ENCODE measurements around the gene MGAT4A.

Gene MGAT4A

GRCh38 chr2:98692090-98693054 is 38.6 kb downstream of the MGAT4A start:
- Histone ChIP-seq H3K23ac (ENCODE audit: low read length) (no peak overlapping the region), H2AK5ac (ENCODE audit: low read length) (no peak overlapping the region), H2BK12ac (ENCODE audit: low read length) (no peak overlapping the region), H4K91ac (ENCODE audit: low read depth, low read length) (no peak overlapping the region), H3K4me3 (ENCODE audit: low read depth, low read length) (no peak overlapping the region), H3K14ac (ENCODE audit: low read length) (no peak overlapping the region), H3K9ac (ENCODE audit: low read length) (no peak overlapping the region), H4K12ac (ENCODE audit: low read depth, low read length) (no peak overlapping the region), H3K79me2 (ENCODE audit: control insufficient read depth, insufficient read depth, low read length, poor library complexity) (no peaks in the 10 kb centered on the region), H3K4me1 (ENCODE audit: control insufficient read depth in 1 of 2, insufficient read depth in 2 of 2, low read length in 2 of 2) (no peaks in the 10 kb centered on the region), H2AFZ (ENCODE audit: insufficient read depth, low read length, poor library complexity) (no peak overlapping the region), H3K27ac (ENCODE audit: low read depth, low read length) (no peak overlapping the region), H3K4ac (ENCODE audit: low read depth, low read length) (no peak overlapping the region), H3K18ac (ENCODE audit: low read length) (no peak overlapping the region), H3K27me3 (ENCODE audit: insufficient read depth, low read length) (no peaks in the 10 kb centered on the region), H3K79me1 (ENCODE audit: low read length) (no peaks in the 10 kb centered on the region), H3K36me3 (ENCODE audit: control insufficient read depth in 1 of 2, insufficient read depth in 2 of 2, low read length in 2 of 2) (no peaks in the 10 kb centered on the region), H2BK120ac (ENCODE audit: insufficient read depth, low read length, poor library complexity) (no peak overlapping the region), H3K9me3 (ENCODE audit: insufficient read depth, low read depth, low read length) (no peaks in the 10 kb centered on the region), H3K4me2 (ENCODE audit: low read length) (no peak overlapping the region), H4K8ac (ENCODE audit: low read depth, low read length) (no peak overlapping the region), H2BK5ac (ENCODE audit: low read depth, low read length, poor library complexity) (no peak overlapping the region)
- WGBS (ENCODE audit: extremely low coverage, insufficient coverage, insufficient read length) = no CpG with 5 or more reads among the region's 7 CpGs
- DNase-seq = no peak

GRCh38 chr2:98691303-98691702 is 39.6 kb downstream of the MGAT4A start:
- Histone ChIP-seq H2AFZ (ENCODE audit: insufficient read depth, low read length, poor library complexity) (no peak overlapping the region), H3K79me2 (ENCODE audit: control insufficient read depth, insufficient read depth, low read length, poor library complexity) (no peaks in the 10 kb centered on the region), H2BK120ac (ENCODE audit: insufficient read depth, low read length, poor library complexity) (no peak overlapping the region), H2BK5ac (ENCODE audit: low read depth, low read length, poor library complexity) (no peak overlapping the region), H4K8ac (ENCODE audit: low read depth, low read length) (no peak overlapping the region), H3K9me3 (ENCODE audit: insufficient read depth, low read depth, low read length) (no peaks in the 10 kb centered on the region), H3K4me2 (ENCODE audit: low read length) (no peak overlapping the region), H3K36me3 (ENCODE audit: control insufficient read depth in 1 of 2, insufficient read depth in 2 of 2, low read length in 2 of 2) (no peaks in the 10 kb centered on the region), H3K4me3 (ENCODE audit: low read depth, low read length) (no peak overlapping the region), H3K79me1 (ENCODE audit: low read length) (no peaks in the 10 kb centered on the region), H3K4me1 (ENCODE audit: control insufficient read depth in 1 of 2, insufficient read depth in 2 of 2, low read length in 2 of 2) (no peaks in the 10 kb centered on the region), H2AK5ac (ENCODE audit: low read length) (no peak overlapping the region), H3K4ac (ENCODE audit: low read depth, low read length) (no peak overlapping the region), H3K27me3 (ENCODE audit: insufficient read depth, low read length) (no peaks in the 10 kb centered on the region), H3K23ac (ENCODE audit: low read length) (no peak overlapping the region), H3K9ac (ENCODE audit: low read length) (no peak overlapping the region), H4K12ac (ENCODE audit: low read depth, low read length) (no peak overlapping the region), H4K91ac (ENCODE audit: low read depth, low read length) (no peak overlapping the region), H3K27ac (ENCODE audit: low read depth, low read length) (no peak overlapping the region), H3K18ac (ENCODE audit: low read length) (no peak overlapping the region), H2BK12ac (ENCODE audit: low read length) (no peak overlapping the region), H3K14ac (ENCODE audit: low read length) (no peak overlapping the region)
- WGBS (ENCODE audit: extremely low coverage, insufficient coverage, insufficient read length) = no CpG with 5 or more reads among the region's 3 CpGs
- peak in 1 of 2 donors; percentile 38 for DNase-seq

DNA sequence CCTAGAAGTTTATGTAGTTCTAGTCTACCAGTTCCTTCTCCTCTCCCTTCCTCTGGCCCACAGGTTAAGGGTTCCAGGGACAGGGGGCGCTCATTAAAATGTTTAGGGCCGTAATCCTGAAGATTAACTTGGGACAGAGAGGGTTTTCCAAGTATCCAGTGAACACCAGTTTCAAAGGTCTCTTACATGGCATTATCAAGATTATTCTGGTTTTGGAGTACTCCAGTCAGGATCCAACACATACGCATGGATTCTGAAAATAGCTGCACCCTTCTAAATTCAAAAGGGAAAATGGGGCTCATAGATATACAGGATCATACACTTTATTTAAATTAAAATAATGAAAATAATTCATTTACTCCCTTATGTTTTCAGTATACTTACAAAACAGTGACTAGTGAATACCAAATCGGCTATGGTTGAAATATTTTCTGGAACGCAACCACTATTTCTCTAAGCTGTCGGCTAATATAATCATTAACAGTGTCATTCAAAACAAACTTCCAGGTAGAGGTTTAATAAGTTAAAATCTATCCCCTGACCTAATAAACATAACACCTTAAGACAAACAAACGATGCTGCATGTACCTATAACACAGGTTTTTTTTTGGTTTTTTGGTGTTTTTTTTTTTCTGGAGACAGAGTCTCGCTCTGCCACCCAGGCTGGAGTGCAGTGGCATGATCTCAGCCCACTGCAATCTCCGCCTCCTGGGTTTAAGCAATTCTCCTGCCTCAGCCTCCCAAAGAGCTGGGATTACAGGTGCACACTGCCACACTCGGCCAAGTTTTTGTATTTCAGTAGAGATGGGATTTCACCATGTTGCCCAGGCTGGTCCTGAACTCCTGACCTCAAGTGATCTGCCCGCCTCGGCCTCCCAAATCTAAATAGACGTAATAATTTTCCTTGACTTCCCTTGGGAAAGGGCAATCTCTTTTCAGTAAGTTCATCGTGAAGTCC is 44.7 kb downstream of the MGAT4A start:
- DNase-seq = no peak
- no peak overlapping the region for H3K9ac ChIP-seq (ENCODE audit: low read length)
- no peak overlapping the region for H3K18ac ChIP-seq (ENCODE audit: low read length)
- no peak overlapping the region for H3K14ac ChIP-seq (ENCODE audit: low read length)
- no peak overlapping the region for H3K4me2 ChIP-seq (ENCODE audit: low read length)
- H3K79me1 ChIP-seq (ENCODE audit: low read length) = no peaks in the 10 kb centered on the region
- H3K36me3 ChIP-seq (ENCODE audit: control insufficient read depth in 1 of 2, insufficient read depth in 2 of 2, low read length in 2 of 2) = no peaks in the 10 kb centered on the region
- no peak overlapping the region for H3K4ac ChIP-seq (ENCODE audit: low read depth, low read length)
- no peaks in the 10 kb centered on the region for H3K9me3 ChIP-seq (ENCODE audit: insufficient read depth, low read depth, low read length)
- H3K27ac ChIP-seq (ENCODE audit: low read depth, low read length) = no peak overlapping the region
- no peak overlapping the region for H2AFZ ChIP-seq (ENCODE audit: insufficient read depth, low read length, poor library complexity)
- no peak overlapping the region for H2AK5ac ChIP-seq (ENCODE audit: low read length)
- H3K79me2 ChIP-seq (ENCODE audit: control insufficient read depth, insufficient read depth, low read length, poor library complexity) = no peaks in the 10 kb centered on the region
- no CpG with 5 or more reads among the region's 14 CpGs for WGBS (ENCODE audit: extremely low coverage, insufficient coverage, insufficient read length)
- H2BK12ac ChIP-seq (ENCODE audit: low read length) = no peak overlapping the region
- H4K91ac ChIP-seq (ENCODE audit: low read depth, low read length) = no peak overlapping the region
- no peak overlapping the region for H2BK5ac ChIP-seq (ENCODE audit: low read depth, low read length, poor library complexity)
- H4K12ac ChIP-seq (ENCODE audit: low read depth, low read length) = no peak overlapping the region
- no peaks in the 10 kb centered on the region for H3K27me3 ChIP-seq (ENCODE audit: insufficient read depth, low read length)
- no peak overlapping the region for H4K8ac ChIP-seq (ENCODE audit: low read depth, low read length)
- no peaks in the 10 kb centered on the region for H3K4me1 ChIP-seq (ENCODE audit: control insufficient read depth in 1 of 2, insufficient read depth in 2 of 2, low read length in 2 of 2)
- no peak overlapping the region for H2BK120ac ChIP-seq (ENCODE audit: insufficient read depth, low read length, poor library complexity)
- no peak overlapping the region for H3K4me3 ChIP-seq (ENCODE audit: low read depth, low read length)
- H3K23ac ChIP-seq (ENCODE audit: low read length) = no peak overlapping the region

DNA sequence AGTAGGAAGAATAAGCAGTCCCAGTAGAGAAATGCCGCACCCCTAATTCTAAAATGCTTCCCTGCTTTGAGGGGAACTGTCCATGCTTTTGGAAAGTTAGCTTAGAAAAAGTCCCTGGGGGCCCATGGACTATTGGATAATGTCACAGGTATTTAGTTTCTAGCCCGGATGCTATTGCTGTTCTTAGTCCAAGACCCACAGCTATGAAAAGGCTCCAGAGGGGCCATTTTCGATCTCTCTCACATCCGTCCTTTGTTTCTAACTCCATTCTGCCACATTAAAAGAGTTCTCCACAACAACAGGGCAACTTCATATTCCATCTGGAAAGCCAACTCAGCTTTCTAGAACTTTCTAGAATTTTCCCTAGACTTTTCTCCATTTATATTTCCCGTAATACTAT is 47.2 kb downstream of the MGAT4A start:
- Histone ChIP-seq H3K4me3 (ENCODE audit: low read depth, low read length) (no peak overlapping the region), H2BK12ac (ENCODE audit: low read length) (no peak overlapping the region), H3K79me1 (ENCODE audit: low read length) (no peaks in the 10 kb centered on the region), H3K4me2 (ENCODE audit: low read length) (no peak overlapping the region), H3K36me3 (ENCODE audit: control insufficient read depth in 1 of 2, insufficient read depth in 2 of 2, low read length in 2 of 2) (no peaks in the 10 kb centered on the region), H4K8ac (ENCODE audit: low read depth, low read length) (no peak overlapping the region), H3K27me3 (ENCODE audit: insufficient read depth, low read length) (no peaks in the 10 kb centered on the region), H4K91ac (ENCODE audit: low read depth, low read length) (no peak overlapping the region), H3K4ac (ENCODE audit: low read depth, low read length) (no peak overlapping the region), H3K4me1 (ENCODE audit: control insufficient read depth in 1 of 2, insufficient read depth in 2 of 2, low read length in 2 of 2) (no peaks in the 10 kb centered on the region), H3K18ac (ENCODE audit: low read length) (no peak overlapping the region), H3K27ac (ENCODE audit: low read depth, low read length) (no peak overlapping the region), H2BK5ac (ENCODE audit: low read depth, low read length, poor library complexity) (no peak overlapping the region), H3K23ac (ENCODE audit: low read length) (no peak overlapping the region), H2AFZ (ENCODE audit: insufficient read depth, low read length, poor library complexity) (no peak overlapping the region), H3K14ac (ENCODE audit: low read length) (no peak overlapping the region), H3K9ac (ENCODE audit: low read length) (no peak overlapping the region), H2AK5ac (ENCODE audit: low read length) (no peak overlapping the region), H3K79me2 (ENCODE audit: control insufficient read depth, insufficient read depth, low read length, poor library complexity) (no peaks in the 10 kb centered on the region), H4K12ac (ENCODE audit: low read depth, low read length) (no peak overlapping the region), H3K9me3 (ENCODE audit: insufficient read depth, low read depth, low read length) (no peaks in the 10 kb centered on the region), H2BK120ac (ENCODE audit: insufficient read depth, low read length, poor library complexity) (no peak overlapping the region)
- no CpG with 5 or more reads among the region's 5 CpGs for WGBS (ENCODE audit: extremely low coverage, insufficient coverage, insufficient read length)
- DNase-seq = peak in 1 of 2 donors; percentile 6

Data from trophoblast cell (in vitro differentiated cells and primary cell).